Left lung (tissue), 10 donors: ENCODE measurements around the gene WARS2. TPM values are rescaled to one million over a fixed set of nuclear protein-coding genes. Genes with fewer than 3 reads are reported as not detected.
"Not testable (repeated sequence)": the region's sequence is repeated elsewhere in the genome, so short reads cannot be mapped to it uniquely, and the experiment has no call there.

Source experiments
- ATAC-seq: fragments of 200-7000 bp; cut with Tn5 transposase; one replicate; pipeline ENCODE4 v1.9.1; 2020; ENCODE audit warnings: moderate library complexity
- DNase-seq, 4 donors: peaks; one replicate each; pipeline ENCODE4 v3.0.0-alpha.2; 2013 to 2020
- H3K27ac ChIP-seq, 2 donors: fragments of 200-600 bp; sonication (generic) in 1 of 2; one replicate each; pipeline versions ENCODE4 v1.5.0 to v1.8.0; 2020 to 2021
- H3K27me3 ChIP-seq, 2 donors: fragments of 200-600 bp; sonication (generic) in 1 of 2; one replicate each; pipeline versions ENCODE4 v1.5.0 to v1.8.0; 2020 to 2021
- H3K36me3 ChIP-seq, 2 donors: fragments of 200-600 bp; sonication (generic) in 1 of 2; one replicate each; pipeline versions ENCODE4 v1.5.0 to v1.8.0; 2020 to 2021
- H3K4me1 ChIP-seq, 2 donors: fragments of 200-600 bp; one replicate each; pipeline ENCODE4 v1.8.0; 2021
- H3K4me3 ChIP-seq, 2 donors: fragments of 200-600 bp; sonication (generic) in 1 of 2; one replicate each; pipeline versions ENCODE4 v1.5.0 to v1.8.0; 2020 to 2021; ENCODE audit warnings: mild to moderate bottlenecking in 1 of 2
- H3K9me3 ChIP-seq, 2 donors: fragments of 200-600 bp; sonication (generic) in 1 of 2; one replicate each; pipeline versions ENCODE4 v1.5.0 to v1.8.0; 2020 to 2021
- intact Hi-C, 2 donors: fragments of 100-400 bp; cut with DNase I; formaldehyde crosslinking; loops; one replicate each; pipeline versions ENCODE4 v1.11.2 to v1.14.2; 2022
- polyA plus RNA-seq, 6 donors: library from polyadenylated mRNA; unstranded; fragments of 120-200 nt; gene quantifications; one replicate each; pipeline ENCODE4 v1.2.1, GENCODE V29; 2013; ENCODE audit not compliant: insufficient read length in 6 of 6
- total RNA-seq, 2 donors: library from RNA; stranded (reverse); fragmentation: NEBNext Ultra II Directional; extraction: Animal tissue kit (Norgen Biotek cat#: 25700); gene quantifications; one replicate each; pipeline ENCODE4 v1.2.1, GENCODE V29; 2021
- TF ChIP-seq, protein P1 (sequence below), 2 donors: fragments of 200-600 bp; sonication (generic) in 1 of 2; IDR thresholded peaks; one replicate each; pipeline versions ENCODE4 v1.5.0 to v1.8.0; 2021; ENCODE audit warnings: antibody characterized with exemption in 2 of 2
- donor health status: DM: no; HTN: yes; CAD: no.
- donor health status: DM: no; HTN: no; CAD: no.

Gene WARS2
- total and polyA plus RNA-seq, 8 donors = 12.7 to 26.0 (median 19.6) TPM

DNA sequence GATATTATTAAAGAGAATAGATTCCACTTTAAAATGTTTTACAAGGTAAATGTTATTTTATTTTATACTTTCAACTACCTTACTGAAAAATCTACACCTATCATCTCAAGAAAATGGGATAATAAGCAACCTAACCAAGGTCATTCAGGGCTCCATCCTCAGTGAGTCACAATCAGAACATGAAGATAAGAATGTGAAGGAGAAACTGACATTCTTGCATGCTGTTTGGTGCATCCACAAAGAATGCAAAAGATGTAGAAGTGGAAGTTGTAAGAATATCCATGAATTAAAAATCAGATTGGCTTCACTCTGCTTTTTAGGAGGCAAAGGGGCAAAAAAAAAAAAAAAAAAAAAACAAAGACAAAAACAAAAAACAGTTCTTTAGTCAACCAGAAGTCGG lies 6.5 kb downstream of the WARS2 start:
- no peaks in the 10 kb centered on the region for H3K27me3 ChIP-seq
- H3K27ac ChIP-seq = no peak overlapping the region
- H3K36me3 ChIP-seq = no peaks in the 10 kb centered on the region
- TF ChIP-seq, protein P1, sequence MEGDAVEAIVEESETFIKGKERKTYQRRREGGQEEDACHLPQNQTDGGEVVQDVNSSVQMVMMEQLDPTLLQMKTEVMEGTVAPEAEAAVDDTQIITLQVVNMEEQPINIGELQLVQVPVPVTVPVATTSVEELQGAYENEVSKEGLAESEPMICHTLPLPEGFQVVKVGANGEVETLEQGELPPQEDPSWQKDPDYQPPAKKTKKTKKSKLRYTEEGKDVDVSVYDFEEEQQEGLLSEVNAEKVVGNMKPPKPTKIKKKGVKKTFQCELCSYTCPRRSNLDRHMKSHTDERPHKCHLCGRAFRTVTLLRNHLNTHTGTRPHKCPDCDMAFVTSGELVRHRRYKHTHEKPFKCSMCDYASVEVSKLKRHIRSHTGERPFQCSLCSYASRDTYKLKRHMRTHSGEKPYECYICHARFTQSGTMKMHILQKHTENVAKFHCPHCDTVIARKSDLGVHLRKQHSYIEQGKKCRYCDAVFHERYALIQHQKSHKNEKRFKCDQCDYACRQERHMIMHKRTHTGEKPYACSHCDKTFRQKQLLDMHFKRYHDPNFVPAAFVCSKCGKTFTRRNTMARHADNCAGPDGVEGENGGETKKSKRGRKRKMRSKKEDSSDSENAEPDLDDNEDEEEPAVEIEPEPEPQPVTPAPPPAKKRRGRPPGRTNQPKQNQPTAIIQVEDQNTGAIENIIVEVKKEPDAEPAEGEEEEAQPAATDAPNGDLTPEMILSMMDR (IDR thresholded peaks at IDR 0.05) = no peak
- H3K4me1 ChIP-seq = peaks cover under 1 to 3% of the 10 kb centered on the region in 2 donors
- ATAC-seq (no peak), DNase-seq (no peak)
- H3K9me3 ChIP-seq = no peaks in the 10 kb centered on the region
- no peak overlapping the region for H3K4me3 ChIP-seq
- intact Hi-C loops = no loop called here

DNA sequence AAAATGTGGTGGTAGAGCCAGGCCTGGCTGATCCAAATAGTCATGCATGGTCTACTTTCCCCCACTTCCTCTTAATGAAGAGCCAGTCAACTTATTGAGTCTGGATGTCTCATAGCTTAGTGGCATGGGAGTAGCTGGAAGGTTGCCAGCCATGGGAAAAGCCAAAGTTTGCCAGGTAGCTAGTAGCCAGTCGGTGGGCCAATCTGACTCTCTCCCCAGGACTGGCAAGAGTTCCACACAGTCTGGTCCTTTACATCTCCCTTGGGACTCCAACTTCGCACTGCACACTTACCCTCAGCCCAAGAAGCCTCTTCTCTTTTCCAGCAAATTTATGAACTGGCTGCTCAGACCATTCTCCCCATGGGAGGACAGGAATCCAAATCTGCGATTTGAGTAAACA lies 8.3 kb downstream of the WARS2 start:
- TF ChIP-seq, protein P1 (IDR thresholded peaks at IDR 0.05) = no peak
- Histone ChIP-seq H3K4me3 (no peak overlapping the region), H3K27me3 (no peaks in the 10 kb centered on the region), H3K4me1 (no peaks in the 10 kb centered on the region), H3K9me3 (no peaks in the 10 kb centered on the region), H3K36me3 (no peaks in the 10 kb centered on the region), H3K27ac (no peak overlapping the region)
- ATAC-seq = no peak
- intact Hi-C loops = no loop called here
- DNase-seq = no peak

GRCh38 chr1:119125874-119126273 lies 14.6 kb downstream of the WARS2 start:
- no peaks in the 10 kb centered on the region for H3K4me1 ChIP-seq
- no peaks in the 10 kb centered on the region for H3K36me3 ChIP-seq
- ATAC-seq (no peak), DNase-seq (no peak)
- intact Hi-C loops = no loop called here
- no peak overlapping the region for H3K4me3 ChIP-seq
- peaks cover 0 to 5% of the 10 kb centered on the region in 2 donors for H3K9me3 ChIP-seq
- H3K27me3 ChIP-seq = no peaks in the 10 kb centered on the region
- no peak overlapping the region for H3K27ac ChIP-seq
- TF ChIP-seq, protein P1 (IDR thresholded peaks at IDR 0.05) = no peak

DNA sequence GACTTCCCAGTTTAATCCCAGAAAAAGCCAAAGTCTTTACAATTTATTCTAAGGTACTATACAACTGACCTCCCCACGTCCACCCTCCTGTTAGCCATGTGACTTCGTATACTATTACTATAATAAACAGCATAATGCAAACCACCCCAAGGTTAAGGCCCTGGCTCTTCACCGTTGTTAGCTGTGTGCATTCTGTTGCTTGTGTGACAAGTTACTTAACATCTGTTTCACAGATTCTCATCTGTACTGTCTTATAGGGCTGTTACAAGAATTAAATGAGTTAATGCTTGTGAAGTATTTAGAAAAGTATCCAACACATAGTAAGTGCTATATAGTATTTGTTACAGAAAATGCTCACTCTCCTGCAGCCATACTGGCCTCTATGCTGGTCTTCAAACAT lies 15.7 kb downstream of the WARS2 start:
- Histone ChIP-seq H3K27me3 (no peaks in the 10 kb centered on the region), H3K36me3 (no peaks in the 10 kb centered on the region), H3K9me3 (peaks cover 0 to 5% of the 10 kb centered on the region in 2 donors), H3K4me1 (no peaks in the 10 kb centered on the region), H3K27ac (no peak overlapping the region), H3K4me3 (no peak overlapping the region)
- ATAC-seq = no peak
- intact Hi-C loops = no loop called here
- TF ChIP-seq, protein P1 (IDR thresholded peaks at IDR 0.05) = no peak
- no peak for DNase-seq

GRCh38 chr1:119121872-119122271 lies 18.6 kb downstream of the WARS2 start:
- DNase-seq, H3K9me3 ChIP-seq, H3K27ac ChIP-seq, H3K27me3 ChIP-seq, H3K36me3 ChIP-seq, H3K4me3 ChIP-seq, intact Hi-C loops, H3K4me1 ChIP-seq, ATAC-seq: not testable (repeated sequence)

GRCh38 chr1:119116725-119117124 lies 23.7 kb downstream of the WARS2 start:
- no peak for ATAC-seq

More at GRCh38 chr1:119116725-119117124, 23.7 kb downstream of the WARS2 start:
- Histone ChIP-seq H3K9me3 (peaks cover 0 to 3% of the 10 kb centered on the region in 2 donors), H3K27ac (no peak overlapping the region), H3K36me3 (no peaks in the 10 kb centered on the region), H3K4me3 (no peak overlapping the region), H3K27me3 (no peaks in the 10 kb centered on the region), H3K4me1 (no peaks in the 10 kb centered on the region)
- no peak for DNase-seq
- TF ChIP-seq, protein P1 (IDR thresholded peaks at IDR 0.05) = no peak
- intact Hi-C loops = no loop called here
